ENCODE results near the gene IL11.

IL11 gene

GRCh38 chr19:55390461-55390880 lies 20.2 kb upstream of the IL11 start:
- DNase-seq: no peak

- DNase-seq: no peak
Observed at GRCh38 chr19:55389386-55390317, 19.4 kb upstream of the IL11 start.

DNA sequence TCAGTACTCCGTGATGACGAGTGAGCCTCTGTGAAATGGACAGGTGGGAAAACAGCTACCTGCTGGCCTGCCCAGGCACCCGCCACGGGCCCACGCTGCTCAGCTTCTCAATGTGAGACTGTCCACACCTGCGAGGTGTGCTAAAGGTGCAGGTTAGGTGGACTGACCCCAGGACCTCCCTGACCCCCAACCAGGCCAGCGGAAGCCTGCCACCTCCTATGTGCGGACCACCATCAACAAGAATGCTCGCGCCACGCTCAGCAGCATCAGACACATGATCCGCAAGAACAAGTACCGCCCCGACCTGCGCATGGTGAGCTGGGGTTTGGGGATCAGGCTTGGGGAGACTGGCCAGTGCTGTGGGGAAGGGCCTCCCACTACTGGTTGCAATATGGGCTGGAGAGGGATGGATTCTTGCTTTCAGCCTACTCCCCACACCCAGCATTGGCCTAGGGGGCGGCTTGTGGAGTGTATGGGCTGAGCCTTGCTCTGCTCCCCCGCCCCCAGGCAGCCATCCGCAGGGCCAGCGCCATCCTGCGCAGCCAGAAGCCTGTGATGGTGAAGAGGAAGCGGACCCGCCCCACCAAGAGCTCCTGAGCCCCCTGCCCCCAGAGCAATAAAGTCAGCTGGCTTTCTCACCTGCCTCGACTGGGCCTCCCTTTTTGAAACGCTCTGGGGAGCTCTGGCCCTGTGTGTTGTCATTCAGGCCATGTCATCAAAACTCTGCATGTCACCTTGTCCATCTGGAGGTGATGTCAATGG lies 17.7 kb upstream of the IL11 start:
- DNase-seq: no peak

- DNase-seq: no peak
Observed at GRCh38 chr19:55386493-55386971, 16.3 kb upstream of the IL11 start.

DNA sequence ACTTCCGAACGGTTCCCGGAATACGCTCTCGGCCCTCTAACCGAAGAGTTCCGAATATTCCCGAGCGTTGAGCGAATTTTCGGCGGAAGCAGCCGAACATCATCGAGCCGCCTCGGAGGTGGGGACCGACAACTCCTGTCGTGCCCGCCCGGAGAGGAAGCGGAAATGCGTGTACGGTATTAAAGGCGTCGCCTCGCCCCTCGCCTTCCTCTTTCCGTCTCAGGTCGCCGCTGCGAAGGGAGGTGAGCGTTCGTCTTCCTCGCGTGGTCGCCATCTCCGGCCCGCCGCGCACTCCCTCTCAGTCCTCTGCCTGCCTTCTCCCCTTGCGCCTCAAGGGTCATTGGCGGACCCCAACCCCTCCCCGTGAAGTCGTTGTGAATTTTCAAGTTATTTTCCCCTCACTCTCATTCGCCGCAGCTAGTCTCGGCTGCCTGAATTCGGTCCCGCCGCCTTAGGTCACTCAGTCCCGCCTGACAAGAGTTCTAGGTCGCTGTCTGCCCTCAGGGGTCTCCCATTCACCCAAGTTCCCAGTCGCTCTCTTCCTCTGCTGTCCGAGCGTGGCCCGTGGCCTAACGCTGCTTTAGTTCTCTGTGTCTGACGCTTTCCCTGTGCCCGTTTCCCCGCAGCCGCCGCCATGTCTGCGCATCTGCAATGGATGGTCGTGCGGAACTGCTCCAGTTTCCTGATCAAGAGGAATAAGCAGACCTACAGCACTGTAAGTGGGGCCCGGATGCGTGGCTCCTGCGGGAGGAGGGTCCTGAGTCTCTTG lies 15.6 kb upstream of the IL11 start, which contains the start of gene RPL28:
RPL28 (plus strand) TSS at position 209 of the 769 bp plus-strand sequence; CDS start at position 635, 426 bp downstream.
- peak; percentile 100 for DNase-seq

DNA sequence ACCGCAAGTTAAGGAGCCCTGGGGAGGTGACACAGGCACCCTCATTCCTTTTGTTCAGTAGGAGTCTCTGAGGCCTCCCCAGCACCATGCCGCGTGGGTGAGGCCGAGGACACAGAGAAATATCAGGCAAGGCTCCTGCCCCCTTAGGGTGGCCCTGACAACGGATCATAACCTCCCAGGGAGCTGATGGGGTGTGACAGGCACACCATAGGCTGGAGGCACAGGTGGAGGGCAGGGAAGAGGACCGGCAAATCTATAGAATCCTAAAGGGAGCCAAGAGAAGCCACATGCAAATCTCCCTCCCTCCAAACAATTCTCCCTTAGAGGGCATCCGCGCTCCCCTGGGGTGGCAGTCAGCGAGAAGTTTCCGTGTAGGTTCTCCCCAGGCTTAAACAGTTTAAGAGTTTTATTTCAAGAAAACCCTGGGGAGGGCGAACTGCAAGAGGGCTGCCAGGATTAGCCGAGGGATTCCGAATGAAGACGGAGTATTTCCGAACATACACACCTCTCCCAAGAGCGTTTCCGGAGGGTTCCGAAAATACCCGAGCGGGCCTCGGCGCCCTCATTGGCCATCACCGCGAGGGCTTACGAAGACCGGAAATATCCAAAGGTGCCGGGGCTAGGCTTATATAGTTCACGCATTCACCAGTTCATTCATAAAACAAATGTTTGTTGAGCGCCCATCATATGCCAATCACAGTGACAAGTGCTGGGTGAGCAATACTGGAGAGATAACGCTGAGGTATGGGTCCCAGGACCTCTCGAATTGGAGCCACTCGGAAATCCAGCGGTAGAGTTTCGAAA lies 14.9 kb upstream of the IL11 start:
- DNase-seq: peak; percentile 99

GRCh38 chr19:55384131-55384919 lies 14.1 kb upstream of the IL11 start, which contains the start of gene TMEM238:
TMEM238 (minus strand) TSS chr19:55384292; CDS start chr19:55384259, 33 bp downstream.
- DNase-seq: no peak

- peak; percentile 81 for DNase-seq
Observed at GRCh38 chr19:55383279-55384130, 13.2 kb upstream of the IL11 start.

DNA sequence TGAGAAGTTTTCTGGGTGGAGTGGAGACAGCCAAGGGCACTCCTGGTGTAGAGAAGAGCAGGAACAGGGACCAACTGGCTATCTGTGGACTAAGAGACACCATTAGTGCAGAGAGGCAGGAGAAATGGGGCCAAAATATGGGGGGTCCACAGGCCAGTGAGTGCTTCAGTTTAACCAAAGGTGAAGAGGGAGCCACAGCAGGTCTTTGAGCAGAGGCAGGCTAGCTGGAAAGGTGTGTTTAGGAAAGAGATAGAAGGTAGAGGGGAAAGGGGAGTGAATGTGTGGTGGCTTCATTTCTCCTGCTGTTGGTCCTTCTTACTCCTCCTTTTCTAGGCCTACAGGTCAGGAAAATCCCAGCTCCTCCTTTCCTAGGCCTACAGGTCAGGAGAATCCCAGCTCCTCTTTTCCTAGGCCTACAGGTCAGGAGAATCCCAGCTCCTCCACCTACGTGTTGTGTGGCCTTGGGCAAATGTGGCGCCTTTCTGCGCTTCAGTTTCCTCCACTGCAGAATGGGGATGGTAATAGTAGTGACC lies 12.3 kb upstream of the IL11 start:
- no peak for DNase-seq

DNA sequence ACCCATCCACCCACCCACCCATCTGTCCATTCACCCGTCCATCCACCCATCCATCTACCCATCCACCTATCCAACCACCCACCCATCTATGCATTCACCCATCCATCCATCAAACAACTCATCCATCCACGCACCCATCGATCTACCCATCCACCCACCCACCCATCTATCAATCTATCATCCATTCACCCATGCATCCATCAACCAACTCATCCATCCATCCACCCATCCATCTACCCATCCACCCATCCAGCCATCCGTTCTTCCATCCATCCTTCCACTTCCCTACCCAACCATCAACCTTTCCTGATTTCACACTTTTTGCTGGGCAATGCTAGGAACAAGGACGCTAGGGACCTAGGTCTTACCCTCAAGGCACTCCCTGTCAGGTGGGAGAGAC lies 11.8 kb upstream of the IL11 start:
- DNase-seq: no peak

DNA sequence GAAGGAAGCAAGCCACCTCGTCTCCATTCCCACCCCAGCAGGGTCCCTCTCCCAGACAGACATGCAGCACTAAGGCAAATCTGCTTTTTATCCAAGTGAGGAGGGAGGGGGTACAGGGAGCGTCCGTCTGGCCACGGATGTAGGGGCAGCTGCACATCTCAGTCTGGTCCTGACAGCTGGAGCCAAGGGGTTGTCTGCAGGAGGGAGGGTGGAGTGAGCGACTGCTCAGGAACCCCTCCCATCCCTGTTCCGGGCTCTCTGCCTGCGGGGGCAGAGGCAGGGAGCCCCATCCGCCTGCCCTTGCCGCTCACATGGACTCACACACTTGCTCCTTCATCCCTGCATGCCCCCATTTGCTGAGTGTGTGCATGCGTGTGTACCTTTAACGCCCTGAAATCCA lies 8.9 kb upstream of the IL11 start:
- DNase-seq: peak; percentile 53

GRCh38 chr19:55377356-55378131 lies 7.3 kb upstream of the IL11 start:
- DNase-seq: peak; percentile 50

GRCh38 chr19:55376241-55376933 lies 6.1 kb upstream of the IL11 start, which contains the start of gene TMEM190:
TMEM190 (plus strand) TSS chr19:55376826; CDS start chr19:55376854, 28 bp downstream.
- DNase-seq: no peak

- DNase-seq: no peak
Observed at GRCh38 chr19:55373993-55374757, 3.9 kb upstream of the IL11 start.

- DNase-seq: no peak
Observed at GRCh38 chr19:55373306-55373992, 3.2 kb upstream of the IL11 start.

- DNase-seq: no peak
Observed at GRCh38 chr19:55372316-55373081, 2.2 kb upstream of the IL11 start.
